GM23338 (cell line): ENCODE measurements around the gene POLR1E. TPM values are rescaled to one million over a fixed set of nuclear protein-coding genes. Genes with fewer than 3 reads are reported as not detected.

Experiments used
- ATAC-seq: fragments of 200-7000 bp; cut with Tn5 transposase; 3 replicates; pipeline ENCODE4 v1.9.1; 2020
- DNase-seq: peaks from one replicate; pipeline ENCODE4 v3.0.0-alpha.2; 2015; ENCODE audit warnings: low spot score
- H2AFZ ChIP-seq: fragments of 200-600 bp; sonication (generic); 2 replicates; pipeline ENCODE4 v1.8.0; 2016; ENCODE audit warnings: antibody characterized with exemption, mild to moderate bottlenecking, moderate library complexity
- H3F3A ChIP-seq: fragments of 200-600 bp; sonication (generic); replicated peaks from 2 replicates; pipeline ENCODE4 v1.8.0; 2017; ENCODE audit warnings: antibody characterized with exemption, mixed run types, low read depth
- H3K27ac ChIP-seq: fragments of 200-600 bp; sonication (generic); 2 replicates; pipeline ENCODE4 v1.6.1; 2016; ENCODE audit warnings: low read depth
- H3K27me3 ChIP-seq: fragments of 200-600 bp; sonication (generic); 2 replicates; pipeline ENCODE4 v1.8.0; 2016; ENCODE audit warnings: mild to moderate bottlenecking, mixed run types, moderate library complexity; ENCODE audit not compliant: insufficient read depth
- H3K36me3 ChIP-seq: fragments of 200-600 bp; sonication (generic); 2 replicates; pipeline ENCODE4 v1.8.0; 2016; ENCODE audit warnings: mild to moderate bottlenecking; ENCODE audit not compliant: insufficient read depth
- H3K4me1 ChIP-seq: fragments of 200-600 bp; sonication (generic); 2 replicates; pipeline ENCODE4 v1.8.0; 2016; ENCODE audit warnings: mild to moderate bottlenecking, moderate library complexity; ENCODE audit not compliant: insufficient read depth
- H3K4me2 ChIP-seq: fragments of 200-600 bp; sonication (generic); 2 replicates; pipeline ENCODE4 v1.7.1; 2017; ENCODE audit warnings: mixed run types
- H3K4me3 ChIP-seq: fragments of 200-600 bp; sonication (generic); 2 replicates; pipeline ENCODE4 v1.6.1; 2016; ENCODE audit warnings: mixed run types
- H3K79me2 ChIP-seq: fragments of 200-600 bp; sonication (generic); replicated peaks from 2 replicates; pipeline ENCODE4 v1.8.0; 2017; ENCODE audit warnings: mild to moderate bottlenecking; ENCODE audit not compliant: insufficient read depth
- H3K9me2 ChIP-seq: fragments of 200-600 bp; sonication (generic); 2 replicates; pipeline ENCODE4 v1.8.0; 2017; ENCODE audit not compliant: insufficient read depth
- H4K20me1 ChIP-seq: fragments of 200-600 bp; sonication (generic); replicated peaks from 2 replicates; pipeline ENCODE4 v1.8.0; 2017; ENCODE audit warnings: mild to moderate bottlenecking; ENCODE audit not compliant: insufficient read depth
- H3K27ac Mint-ChIP-seq: 2 replicates; pipeline ENCODE4 v1.8.0; 2020; ENCODE audit warnings: inconsistent platforms, mild to moderate bottlenecking, moderate library complexity, mixed read lengths
- H3K27me3 Mint-ChIP-seq: 3 replicates; pipeline ENCODE4 v1.8.0; 2022; ENCODE audit warnings: low read depth, mild to moderate bottlenecking, moderate library complexity, mixed read lengths, inconsistent platforms; ENCODE audit not compliant: insufficient read depth, poor library complexity
- H3K36me3 Mint-ChIP-seq: 3 replicates; pipeline ENCODE4 v1.8.0; 2021; ENCODE audit warnings: low read depth, mild to moderate bottlenecking, inconsistent platforms, moderate library complexity, mixed read lengths
- H3K4me1 Mint-ChIP-seq: 3 replicates; pipeline ENCODE4 v1.8.0; 2020; ENCODE audit warnings: mild to moderate bottlenecking, inconsistent platforms, mixed read lengths
- H3K4me3 Mint-ChIP-seq: 3 replicates; pipeline ENCODE4 v1.8.0; 2021; ENCODE audit warnings: moderate library complexity, mild to moderate bottlenecking, inconsistent platforms, mixed read lengths
- H3K9me3 Mint-ChIP-seq: 3 replicates; pipeline ENCODE4 v1.8.0; 2020; ENCODE audit warnings: moderate library complexity, mild to moderate bottlenecking, inconsistent platforms, mixed read lengths
- CREB1 ChIP-seq: fragments of 250-450 bp; sonication (Bioruptor Pico); IDR thresholded peaks from 2 replicates; pipeline ENCODE4 v1.5.0; 2020; ENCODE audit warnings: low read depth, mild to moderate bottlenecking, moderate library complexity
- CTCF ChIP-seq, 2 experiments: fragments of 200-600 bp in 1 of 2; sonication (generic) in 1 of 2; conservative IDR thresholded peaks; 2 replicates each; pipeline versions ENCODE4 v1.5.1 to v1.6.1; 2016 to 2017; ENCODE audit warnings: antibody characterized with exemption in 2 of 2, low read depth in 2 of 2, mild to moderate bottlenecking in 2 of 2, moderate library complexity in 1 of 2
- EZH2 ChIP-seq: fragments of 200-600 bp; sonication (generic); IDR thresholded peaks from one replicate; pipeline ENCODE4 v1.8.0; 2017; ENCODE audit warnings: antibody characterized with exemption, mild to moderate bottlenecking, low read depth; ENCODE audit not compliant: unreplicated experiment
- EZH2phosphoT487 ChIP-seq: fragments of 200-600 bp; sonication (generic); IDR thresholded peaks from one replicate; pipeline ENCODE4 v1.8.1; 2018; ENCODE audit warnings: antibody characterized with exemption; ENCODE audit not compliant: unreplicated experiment
- NANOG ChIP-seq: IDR thresholded peaks from 2 replicates; pipeline ENCODE4 v1.6.1; 2016; ENCODE audit warnings: antibody characterized with exemption, borderline replicate concordance
- POLR2AphosphoS5 ChIP-seq: IDR thresholded peaks from 2 replicates; pipeline ENCODE4 v1.6.1; 2016; ENCODE audit warnings: antibody characterized with exemption, low read depth
- STAT1 ChIP-seq: IDR thresholded peaks from one replicate; pipeline ENCODE4 v1.6.1; 2016; ENCODE audit warnings: antibody characterized with exemption; ENCODE audit not compliant: unreplicated experiment
- ZNF331 ChIP-seq: fragments of 250-450 bp; sonication (Bioruptor Pico); IDR thresholded peaks from 2 replicates; pipeline ENCODE4 v1.5.0; 2020; ENCODE audit warnings: low read depth, mild to moderate bottlenecking, moderate library complexity
- ZNF462 ChIP-seq: fragments of 250-450 bp; sonication (Bioruptor Pico); IDR thresholded peaks from 2 replicates; pipeline ENCODE4 v1.5.0; 2020; ENCODE audit warnings: mild to moderate bottlenecking, moderate library complexity
- polyA plus RNA-seq: library from polyadenylated mRNA; unstranded; fragments of >200 nt; fragmentation: Nextera tagmentation; extraction: Ambion mirVana; gene quantifications from 2 replicates; pipeline ENCODE4 v1.2.1, GENCODE V29; 2016
- total RNA-seq: library from RNA; depleted of rRNA; stranded (reverse); fragments of >200 nt; shearing (Covaris generic); gene quantifications from 2 replicates; pipeline ENCODE4 v1.2.3, GENCODE V29; 2014
- TF ChIP-seq, protein P1 (sequence below): IDR thresholded peaks from one replicate; pipeline ENCODE4 v1.6.1; 2018; ENCODE audit warnings: antibody characterized with exemption; ENCODE audit not compliant: unreplicated experiment
- TF ChIP-seq, protein P2 (sequence below): IDR thresholded peaks from 2 replicates; pipeline ENCODE4 v1.6.1; 2016; ENCODE audit warnings: antibody characterized with exemption

Gene POLR1E
- total and polyA plus RNA-seq, 2 experiments from 2014 or later: 19.2 to 45.5 TPM

DNA sequence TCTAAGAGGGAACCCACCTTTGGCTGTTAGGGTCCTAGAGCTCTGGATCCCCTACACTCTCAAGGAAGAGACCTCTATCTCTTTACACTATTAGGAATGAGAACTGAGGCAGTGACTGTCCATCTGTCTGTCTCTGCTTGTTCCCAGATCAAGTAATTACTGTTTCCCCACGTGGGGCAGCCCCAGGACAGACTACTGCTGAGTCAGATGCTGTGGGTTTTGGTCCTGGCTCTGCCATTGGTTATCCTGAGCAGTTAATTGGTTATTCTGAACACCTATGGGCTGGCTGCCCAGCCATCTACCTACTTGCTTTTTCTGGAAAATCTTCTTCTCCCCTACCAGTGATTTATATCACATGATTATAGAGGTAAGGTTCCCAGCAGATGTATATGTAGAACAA lies 57.1 kb downstream of the POLR1E start (continued):
- no peak for TF ChIP-seq ZNF331 (CRISPR knock-in tag)
- TF ChIP-seq, protein P1, sequence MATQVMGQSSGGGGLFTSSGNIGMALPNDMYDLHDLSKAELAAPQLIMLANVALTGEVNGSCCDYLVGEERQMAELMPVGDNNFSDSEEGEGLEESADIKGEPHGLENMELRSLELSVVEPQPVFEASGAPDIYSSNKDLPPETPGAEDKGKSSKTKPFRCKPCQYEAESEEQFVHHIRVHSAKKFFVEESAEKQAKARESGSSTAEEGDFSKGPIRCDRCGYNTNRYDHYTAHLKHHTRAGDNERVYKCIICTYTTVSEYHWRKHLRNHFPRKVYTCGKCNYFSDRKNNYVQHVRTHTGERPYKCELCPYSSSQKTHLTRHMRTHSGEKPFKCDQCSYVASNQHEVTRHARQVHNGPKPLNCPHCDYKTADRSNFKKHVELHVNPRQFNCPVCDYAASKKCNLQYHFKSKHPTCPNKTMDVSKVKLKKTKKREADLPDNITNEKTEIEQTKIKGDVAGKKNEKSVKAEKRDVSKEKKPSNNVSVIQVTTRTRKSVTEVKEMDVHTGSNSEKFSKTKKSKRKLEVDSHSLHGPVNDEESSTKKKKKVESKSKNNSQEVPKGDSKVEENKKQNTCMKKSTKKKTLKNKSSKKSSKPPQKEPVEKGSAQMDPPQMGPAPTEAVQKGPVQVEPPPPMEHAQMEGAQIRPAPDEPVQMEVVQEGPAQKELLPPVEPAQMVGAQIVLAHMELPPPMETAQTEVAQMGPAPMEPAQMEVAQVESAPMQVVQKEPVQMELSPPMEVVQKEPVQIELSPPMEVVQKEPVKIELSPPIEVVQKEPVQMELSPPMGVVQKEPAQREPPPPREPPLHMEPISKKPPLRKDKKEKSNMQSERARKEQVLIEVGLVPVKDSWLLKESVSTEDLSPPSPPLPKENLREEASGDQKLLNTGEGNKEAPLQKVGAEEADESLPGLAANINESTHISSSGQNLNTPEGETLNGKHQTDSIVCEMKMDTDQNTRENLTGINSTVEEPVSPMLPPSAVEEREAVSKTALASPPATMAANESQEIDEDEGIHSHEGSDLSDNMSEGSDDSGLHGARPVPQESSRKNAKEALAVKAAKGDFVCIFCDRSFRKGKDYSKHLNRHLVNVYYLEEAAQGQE: no peak

DNA sequence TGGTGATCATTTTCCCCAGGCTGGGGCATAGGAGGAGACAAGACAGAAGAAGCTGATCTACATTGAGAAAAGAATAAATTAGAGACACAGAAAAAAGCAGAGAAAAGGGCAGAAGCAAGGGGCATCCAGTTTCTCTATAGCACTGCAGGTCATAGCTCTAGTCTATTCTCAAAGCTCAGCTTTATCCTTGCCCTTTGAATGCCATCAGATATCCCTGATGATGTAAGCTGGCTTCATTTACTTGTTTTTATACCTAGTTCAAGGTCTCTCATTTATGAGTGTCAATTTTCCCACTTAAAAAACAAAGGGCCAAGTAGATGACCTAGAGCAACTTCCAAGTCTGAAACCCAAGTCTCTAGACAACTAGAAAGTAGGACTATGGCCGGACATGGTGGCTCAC lies 57.7 kb downstream of the POLR1E start:
- Histone ChIP-seq H3K4me1 (no peaks in the 10 kb centered on the region), H3K27me3 (no peaks in the 10 kb centered on the region), H3F3A (no peaks in the 10 kb centered on the region), H3K9me2 (no peaks in the 10 kb centered on the region), H3K4me2 (no peak overlapping the region), H3K27ac (no peak overlapping the region), H3K79me2 (no peaks in the 10 kb centered on the region), H2AFZ (no peak overlapping the region), H3K36me3 (no peaks in the 10 kb centered on the region), H3K4me3 (no peak overlapping the region), H4K20me1 (no peaks in the 10 kb centered on the region)
- H3K4me1 Mint-ChIP-seq: no peaks in the 10 kb centered on the region
- ATAC-seq (no peak), DNase-seq (no peak)
- H3K4me3 Mint-ChIP-seq: no peak overlapping the region
- H3K27me3 Mint-ChIP-seq: peaks cover 4% of the 10 kb centered on the region
- no peaks in the 10 kb centered on the region for H3K9me3 Mint-ChIP-seq
- no peak overlapping the region for H3K27ac Mint-ChIP-seq
- peaks cover 12% of the 10 kb centered on the region for H3K36me3 Mint-ChIP-seq
- TF ChIP-seq, protein P2, sequence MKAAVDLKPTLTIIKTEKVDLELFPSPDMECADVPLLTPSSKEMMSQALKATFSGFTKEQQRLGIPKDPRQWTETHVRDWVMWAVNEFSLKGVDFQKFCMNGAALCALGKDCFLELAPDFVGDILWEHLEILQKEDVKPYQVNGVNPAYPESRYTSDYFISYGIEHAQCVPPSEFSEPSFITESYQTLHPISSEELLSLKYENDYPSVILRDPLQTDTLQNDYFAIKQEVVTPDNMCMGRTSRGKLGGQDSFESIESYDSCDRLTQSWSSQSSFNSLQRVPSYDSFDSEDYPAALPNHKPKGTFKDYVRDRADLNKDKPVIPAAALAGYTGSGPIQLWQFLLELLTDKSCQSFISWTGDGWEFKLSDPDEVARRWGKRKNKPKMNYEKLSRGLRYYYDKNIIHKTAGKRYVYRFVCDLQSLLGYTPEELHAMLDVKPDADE: no peak
- TF ChIP-seq ZNF331 (CRISPR knock-in tag): no peak
- TF ChIP-seq STAT1: no peak
- no peak for TF ChIP-seq EZH2
- TF ChIP-seq CREB1 (CRISPR knock-in tag): no peak
- TF ChIP-seq NANOG: no peak
- TF ChIP-seq EZH2phosphoT487: no peak
- no peak for TF ChIP-seq CTCF (conservative IDR thresholded peaks at IDR 0.05; ENCODE audit: low read depth in 2 of 2)
- TF ChIP-seq ZNF462: no peak
- TF ChIP-seq POLR2AphosphoS5: no peak
